ENCODE measurements around the gene SCARB1. TPM values are rescaled to one million over a fixed set of nuclear protein-coding genes. Genes with fewer than 3 reads are reported as not detected.

Gene SCARB1
- total and polyA plus RNA-seq, 2 of the 13 experiments (the other 11 are each of a cell fraction or from before 2014, with no cell fraction given), result 63.4 to 160 TPM

GRCh38 chr12:124904306-124905098 lies 40.8 kb upstream of the SCARB1 start:
- Histone ChIP-seq H3K4me1 (ENCODE audit: insufficient read depth, low read length) (peaks cover 69% of the 10 kb centered on the region), H2AFZ (ENCODE audit: low read length) (no peak overlapping the region), H3K9ac (ENCODE audit: insufficient read depth, low read depth, low read length) (no peak overlapping the region; the same call in 1 of the 2 replicates), H4K20me1 (ENCODE audit: insufficient read depth, low read length) (peaks cover 3% of the 10 kb centered on the region; the same call in 1 of the 2 replicates), H3K36me3 (replicated peaks in 1 of 2; ENCODE audit: control insufficient read depth in 1 of 2, insufficient read depth in 2 of 2, low read length in 2 of 2) (no peaks in the 10 kb centered on the region), H3K27me3 (ENCODE audit: control insufficient read depth in 1 of 2, insufficient read depth in 2 of 2, low read length in 2 of 2) (no peaks in the 10 kb centered on the region), H3K4me2 (ENCODE audit: low read depth, low read length) (peak overlapping the region; percentile 53), H3K27ac (ENCODE audit: extremely low read length, insufficient read depth, low read length) (peak overlapping the region; percentile 58), H3K4me3 (replicated peaks in 1 of 3; ENCODE audit: insufficient read depth in 1 of 3, low read depth in 2 of 3, low read length in 3 of 3) (peak overlapping the region in 1 of 3 experiments; percentile 14; a peak in 1 of 6 replicates), H3K9me3 (ENCODE audit: low read length) (no peaks in the 10 kb centered on the region), H3K79me2 (ENCODE audit: insufficient read depth, low read length) (peaks cover 27% of the 10 kb centered on the region)
- ATAC-seq, result peak; percentile 74
- intact Hi-C loops (cut with micrococcal nuclease; ENCODE audit: unreplicated experiment), result loop anchor here (5.0 kb wide), 2 partner anchors 82 to 127 kb away; no protein-coding TSS in a partner anchor
- no TSS peak for BruUV-seq (replicated peaks)
- peak; percentile 36 for FAIRE-seq
- CTCF ChIA-PET (ENCODE audit: low intra/inter-chr PET ratio, low total read pairs), result interaction anchor here (0.9 kb wide), 1 partner anchor 35 kb away, joined by 3 read pairs; no protein-coding TSS in a partner anchor
- WGBS (ENCODE audit: low lambda C conversion rate), result 23% methylated on average over 15 of the region's 15 CpGs
- DNase-seq (ENCODE audit: low spot score), result peak; percentile 72
- in situ Hi-C loops (cut with HindIII; ENCODE audit: extremely low pct_ligation_motif_present, low pct_unique_long_range_greater_than_20kb), result no loop called here
- POLR2A ChIA-PET, result interaction anchor here (0.9 to 4.4 kb wide), 6 partner anchors 12 to 76 kb away, joined by 3 to 83 read pairs (median 4); partner anchors contain the start of gene UBC
- TF ChIP-seq ZNF788 (CRISPR knock-in tag; IDR thresholded peaks at IDR 0.05; ENCODE audit: borderline replicate concordance) (peak; percentile 59; the same call in 1 of the 2 replicates), ZNF841 (CRISPR knock-in tag; IDR thresholded peaks at IDR 0.05; ENCODE audit: borderline replicate concordance) (no peak), SKI (IDR thresholded peaks at IDR 0.05; ENCODE audit: partially characterized antibody) (peak; percentile 15), CHD4 (IDR thresholded peaks at IDR 0.05; ENCODE audit: borderline replicate concordance, low read length) (no peak), ZNF547 (CRISPR knock-in tag; IDR thresholded peaks at IDR 0.05) (peak; percentile 75), GRHL1 (CRISPR knock-in tag; conservative IDR thresholded peaks at IDR 0.05) (no peak), SRY (CRISPR knock-in tag; IDR thresholded peaks at IDR 0.05) (no peak), GTF3A (CRISPR knock-in tag; conservative IDR thresholded peaks at IDR 0.05) (no peak), GABPA (IDR thresholded peaks at IDR 0.05; ENCODE audit: low read depth, low read length) (no peak), GABPA (CRISPR knock-in tag; IDR thresholded peaks at IDR 0.05; ENCODE audit: low read depth) (no peak), ZNF460 (CRISPR knock-in tag; IDR thresholded peaks at IDR 0.05; ENCODE audit: borderline replicate concordance) (no peak), ZNF790 (CRISPR knock-in tag; IDR thresholded peaks at IDR 0.05; ENCODE audit: borderline replicate concordance) (no peak)
